Stimulated activated CD4-positive, alpha-beta T cell treated with anti-CD3 and anti-CD28 coated beads, Interleukin-12 subunit alpha, Interleukin-12 subunit beta, amount 100 ng/mL, for 24 hours (primary cell): ENCODE data around the gene DCP1B.

Experiments used
- DNase-seq, 2 experiments: peaks; one replicate each; pipeline ENCODE4 v3.0.0-alpha.2; 2020; ENCODE audit warnings: low read depth in 2 of 2

The DCP1B gene

DNA sequence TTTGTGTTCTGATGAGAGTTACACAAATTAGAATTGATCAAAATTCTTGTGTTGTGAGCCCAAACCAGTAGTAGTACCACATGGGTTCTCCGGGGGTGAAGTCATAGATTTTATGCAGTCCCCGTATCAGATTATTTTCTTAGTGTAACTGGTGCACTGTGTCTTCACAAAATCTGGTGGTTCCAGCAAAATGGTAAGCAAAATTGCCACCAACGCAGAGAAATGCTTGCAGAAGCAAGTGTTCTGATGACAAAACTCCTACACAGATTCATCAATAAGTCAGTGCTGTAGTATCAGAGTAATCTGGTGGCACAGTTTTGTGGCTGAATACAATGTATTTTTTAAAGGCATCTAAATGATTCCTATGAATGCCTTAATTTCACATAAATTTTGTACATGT is 84.5 kb downstream of the DCP1B start:
- no peak for DNase-seq

DNA sequence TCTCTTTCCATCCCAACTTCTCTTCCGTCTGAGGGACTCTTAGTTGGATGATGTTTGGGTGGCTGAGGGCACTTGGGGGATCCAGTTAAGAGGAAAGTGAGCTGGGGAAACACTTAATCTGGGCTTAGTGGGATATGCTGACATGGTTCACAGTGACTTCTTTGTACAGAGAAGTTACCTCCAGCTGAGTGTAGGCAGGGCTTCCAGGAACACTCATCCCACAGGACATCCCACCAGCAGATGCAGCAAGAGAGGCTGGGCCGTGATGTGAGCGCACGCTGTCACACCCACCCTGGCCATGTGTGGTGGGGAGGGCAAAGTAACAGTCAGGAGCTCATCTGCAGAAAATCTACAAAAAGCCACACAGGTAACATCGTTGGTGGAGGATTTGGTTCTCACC is 85.0 kb downstream of the DCP1B start:
- DNase-seq: no peak

DNA sequence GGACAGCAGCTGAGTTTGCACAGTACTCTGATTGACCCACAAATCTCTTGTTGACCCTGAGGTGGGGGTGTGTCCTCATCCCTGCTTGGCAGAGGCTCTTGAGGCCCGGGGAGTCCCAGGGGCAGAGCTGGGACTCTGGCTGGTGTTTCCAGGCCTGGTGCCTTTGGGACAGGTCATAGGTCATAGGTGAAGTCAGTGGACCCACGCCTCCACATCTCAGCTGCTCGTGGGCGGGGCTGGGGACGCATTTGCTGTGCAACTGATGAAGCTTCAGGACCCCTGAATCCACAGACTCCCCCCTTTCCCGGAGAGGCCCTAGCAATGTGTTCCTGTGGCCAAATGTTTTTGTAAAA is 85.4 kb downstream of the DCP1B start:
- no peak for DNase-seq

DNA sequence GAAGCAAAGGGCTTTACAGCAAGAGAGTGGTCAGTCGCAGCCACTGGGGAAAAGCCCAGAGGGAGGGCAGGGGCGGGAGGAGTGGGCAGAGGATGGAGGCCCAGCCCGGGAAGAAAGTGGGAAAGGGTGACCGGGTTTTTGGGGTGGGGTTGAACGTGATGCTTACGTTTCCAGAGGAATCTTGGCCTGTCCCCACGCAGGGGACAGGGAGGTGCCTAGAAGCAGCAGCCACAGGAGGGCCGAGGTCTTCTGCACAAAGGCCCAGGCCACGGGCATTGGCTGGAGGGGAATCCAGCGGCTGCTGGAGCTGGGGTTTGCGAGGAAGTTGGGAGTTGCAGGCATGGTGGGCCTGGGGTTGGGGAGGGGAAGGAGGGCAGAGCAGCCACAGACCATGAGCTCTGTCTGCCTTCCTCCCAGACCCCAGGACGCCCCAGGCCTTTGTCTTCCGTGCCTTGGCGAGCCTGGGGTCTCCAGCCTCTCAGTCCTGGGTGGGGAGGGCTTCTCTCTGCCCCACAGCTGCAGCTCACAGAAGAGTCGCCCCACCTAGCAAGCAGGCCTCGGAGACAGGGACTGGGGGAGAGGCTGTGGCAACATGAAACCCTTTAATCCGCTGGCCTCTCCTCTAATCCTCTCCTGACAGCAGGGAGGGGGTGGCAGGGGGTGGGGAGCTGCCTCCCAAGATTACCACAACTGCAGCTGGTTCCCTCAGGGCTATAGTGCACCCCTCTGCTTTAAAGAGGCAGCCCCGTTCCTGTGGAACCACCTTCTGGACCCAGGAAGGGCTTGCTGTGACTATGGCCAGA is 86.0 kb downstream of the DCP1B start, which contains the start of gene CACNA2D4:
CACNA2D4 (minus strand) TSS at position 572 of the 803 bp plus-strand sequence; CDS start at position 393, 179 bp downstream.
- no peak for DNase-seq

DNA sequence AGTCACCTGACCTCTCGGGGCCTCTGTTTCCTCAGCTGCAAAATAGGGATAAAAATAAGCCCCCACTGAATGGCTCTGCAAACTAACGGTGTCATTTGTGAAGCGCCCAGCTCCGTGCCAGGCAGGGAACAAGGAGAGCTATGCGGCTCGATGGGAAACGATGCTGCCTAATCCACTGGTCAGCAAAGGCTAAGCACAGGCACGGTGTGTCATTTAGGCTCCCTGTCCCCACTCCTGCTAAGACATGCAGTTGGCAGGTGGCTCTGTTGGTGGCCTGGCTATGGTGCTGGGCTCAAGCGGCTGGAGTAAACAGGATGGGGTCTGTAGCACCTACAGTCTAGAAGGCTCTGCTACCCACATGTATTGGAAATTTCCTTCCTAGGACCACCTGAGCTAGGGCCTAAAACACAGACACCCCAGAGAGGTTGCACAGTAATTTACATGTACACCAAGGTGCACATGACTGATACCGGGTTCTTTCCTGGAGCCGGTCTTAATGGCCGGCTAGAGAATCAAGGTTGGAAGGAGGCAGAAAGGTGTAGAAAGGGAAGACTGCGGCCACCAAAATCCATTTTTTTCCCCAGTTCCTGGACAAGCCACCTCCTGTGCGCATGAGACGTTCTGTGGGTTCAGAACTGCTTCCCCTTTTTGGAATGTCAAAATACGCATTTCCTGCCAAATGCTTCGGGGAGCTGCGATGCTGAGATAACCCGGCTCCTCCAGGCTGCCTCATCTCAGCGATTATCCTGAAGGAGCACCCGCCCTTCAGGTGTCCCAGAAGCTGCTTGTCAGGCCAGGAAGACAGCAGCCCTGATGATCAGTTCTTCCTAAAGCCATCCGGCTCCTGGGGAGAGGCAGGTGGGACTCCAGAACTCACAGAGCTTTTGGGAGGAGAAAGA is 86.8 kb downstream of the DCP1B start:
- no peak for DNase-seq

DNA sequence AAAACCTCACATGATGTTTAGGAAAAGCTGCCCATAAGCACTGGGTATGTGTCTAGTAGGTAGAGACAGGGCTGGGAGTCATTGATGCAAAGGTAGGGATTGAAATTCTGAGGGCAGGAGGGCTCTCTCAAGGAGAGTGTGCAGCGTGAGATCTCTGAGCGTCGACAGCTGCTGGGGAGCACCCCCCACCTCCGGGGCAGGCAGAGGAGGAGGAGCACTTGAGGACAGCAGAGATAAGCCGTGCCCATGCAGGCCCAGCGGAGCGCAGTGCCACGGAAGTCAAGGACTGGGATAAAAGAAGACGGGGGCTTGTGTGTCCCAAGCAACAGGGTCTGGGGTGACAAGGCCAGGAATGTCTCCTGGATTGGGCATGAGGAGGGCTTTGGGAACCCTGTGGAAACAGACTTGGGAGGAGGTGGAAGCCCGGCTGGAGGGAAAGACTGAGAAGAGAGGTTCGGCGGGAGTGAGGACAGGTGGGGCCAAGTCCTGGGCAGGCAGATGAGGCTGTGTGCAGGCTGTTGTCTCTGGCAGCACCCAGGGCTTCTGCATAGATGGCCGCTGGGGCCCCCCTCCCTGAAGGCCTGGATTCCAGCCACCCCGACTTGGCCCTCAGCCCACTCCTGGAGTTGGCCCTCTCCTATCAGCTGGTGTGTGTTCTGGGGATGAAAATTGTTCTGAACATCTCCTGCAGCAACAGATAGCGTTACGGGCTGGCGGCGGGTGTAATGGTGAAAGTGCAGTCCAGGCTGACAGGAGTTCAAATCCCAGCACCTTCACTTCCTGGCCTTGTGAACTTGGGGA is 87.7 kb downstream of the DCP1B start:
- DNase-seq: no peak

DNA sequence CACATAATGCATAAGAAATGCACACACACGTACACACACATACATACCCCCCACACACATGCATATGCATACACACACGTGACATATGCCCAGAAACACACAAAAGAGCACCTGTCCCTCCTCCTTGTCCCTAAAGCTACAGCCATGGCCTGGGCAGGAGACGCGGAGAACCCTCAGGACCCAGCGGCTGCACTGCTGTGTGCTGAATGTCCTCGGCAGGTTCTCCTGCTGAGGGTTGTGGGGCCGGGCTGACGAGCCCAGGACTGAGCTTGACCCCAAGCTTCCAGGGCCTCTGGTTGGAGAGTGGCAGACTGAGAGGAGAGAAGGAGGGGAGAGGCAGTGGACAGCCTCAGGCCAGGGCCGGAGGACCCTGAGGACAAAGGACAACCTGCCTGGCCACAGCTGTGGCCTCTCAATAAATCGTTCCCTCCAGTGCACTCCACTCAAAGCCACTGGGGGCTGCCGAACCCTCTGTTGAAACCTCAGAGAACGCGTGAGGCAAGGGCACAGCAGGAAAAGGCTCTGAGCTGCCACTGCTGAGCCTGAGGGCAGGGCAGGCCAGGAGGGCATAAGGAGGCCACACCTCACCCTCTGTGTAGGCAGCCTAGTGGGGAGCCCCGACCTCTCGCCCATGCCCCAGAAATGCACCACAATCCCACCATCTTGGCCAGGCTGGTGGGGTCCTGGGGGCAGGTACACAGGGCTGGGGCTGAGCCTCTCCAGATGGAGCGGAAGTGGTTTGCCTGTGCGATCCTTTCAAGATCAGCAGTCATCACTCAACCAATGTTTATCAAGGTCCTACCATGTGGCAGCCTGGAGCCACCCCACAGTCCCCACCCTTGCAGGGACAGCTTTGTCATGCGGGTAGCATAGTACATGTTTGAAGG is 88.9 kb downstream of the DCP1B start:
- DNase-seq: no peak

DNA sequence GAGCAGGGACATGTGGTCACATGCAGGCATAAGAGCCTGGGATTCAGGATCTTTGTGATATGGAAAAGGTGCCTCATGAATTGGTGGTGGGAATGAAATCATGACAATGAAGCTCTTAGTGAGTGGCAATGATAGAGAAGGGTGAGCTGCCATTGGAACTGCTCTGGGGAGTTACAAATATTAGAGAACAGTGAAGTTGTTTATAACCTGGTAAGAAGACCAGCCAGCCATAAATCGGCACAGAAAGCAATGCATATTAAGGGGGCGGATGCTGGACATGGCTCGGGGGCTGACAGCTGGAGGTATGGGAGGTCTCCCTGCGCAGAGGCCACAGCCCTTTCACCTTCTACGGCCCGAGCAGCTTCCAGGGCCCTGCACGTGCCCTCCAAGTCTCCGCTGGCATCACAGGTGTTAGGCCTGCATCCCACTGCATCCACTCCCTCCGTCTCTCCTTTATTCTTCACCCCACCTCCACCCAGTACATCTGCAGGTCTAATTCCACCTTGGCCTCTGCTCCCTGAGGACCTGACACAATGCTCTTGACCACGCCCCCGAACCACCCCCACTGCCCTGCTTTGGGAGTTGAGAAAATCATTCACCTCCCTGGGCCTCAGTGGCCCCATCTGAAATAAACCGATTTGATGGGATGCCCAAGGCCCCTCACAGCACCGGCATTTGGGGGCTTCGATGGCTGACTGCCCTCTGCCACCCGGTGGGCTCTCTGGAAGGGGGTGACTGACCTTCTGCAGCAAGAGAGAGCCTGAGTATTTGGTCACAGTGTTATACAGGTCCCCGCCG is 89.9 kb downstream of the DCP1B start:
- DNase-seq: no peak

DNA sequence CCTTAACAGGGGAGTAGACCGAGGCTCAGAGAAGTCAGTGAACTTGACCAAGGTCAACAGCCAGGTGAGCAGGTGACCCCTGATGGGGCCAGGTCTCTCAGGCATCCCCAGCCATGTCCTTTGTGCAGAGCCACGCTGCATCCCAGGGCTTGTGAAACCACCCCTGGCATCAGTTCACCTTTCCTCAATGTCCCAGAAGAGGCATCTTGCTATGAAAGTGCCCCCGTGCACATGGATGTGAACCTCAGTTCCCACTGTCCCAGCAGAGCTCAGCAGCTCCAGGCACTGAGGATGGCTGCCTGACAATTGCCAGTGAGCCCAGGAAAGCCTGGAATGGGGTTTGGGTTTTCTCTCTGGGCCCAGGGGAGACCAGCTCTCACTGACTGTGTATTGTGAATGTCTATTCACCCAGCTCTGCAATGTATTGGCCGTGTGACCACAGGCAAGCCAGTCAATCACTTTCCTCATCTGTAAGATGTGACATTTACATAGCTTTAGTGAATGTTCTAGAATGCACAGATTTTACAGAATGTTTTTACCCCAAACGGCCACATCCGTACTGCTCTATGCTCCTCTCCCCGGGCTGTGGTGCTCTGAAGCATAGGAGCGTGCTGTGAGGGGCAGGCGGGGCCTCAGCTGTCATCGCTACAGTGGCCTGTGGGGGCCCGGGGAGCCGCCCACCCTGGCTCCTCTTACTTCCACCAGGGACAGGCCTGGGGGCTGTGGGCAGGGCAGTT is 90.7 kb downstream of the DCP1B start:
- no peak for DNase-seq

DNA sequence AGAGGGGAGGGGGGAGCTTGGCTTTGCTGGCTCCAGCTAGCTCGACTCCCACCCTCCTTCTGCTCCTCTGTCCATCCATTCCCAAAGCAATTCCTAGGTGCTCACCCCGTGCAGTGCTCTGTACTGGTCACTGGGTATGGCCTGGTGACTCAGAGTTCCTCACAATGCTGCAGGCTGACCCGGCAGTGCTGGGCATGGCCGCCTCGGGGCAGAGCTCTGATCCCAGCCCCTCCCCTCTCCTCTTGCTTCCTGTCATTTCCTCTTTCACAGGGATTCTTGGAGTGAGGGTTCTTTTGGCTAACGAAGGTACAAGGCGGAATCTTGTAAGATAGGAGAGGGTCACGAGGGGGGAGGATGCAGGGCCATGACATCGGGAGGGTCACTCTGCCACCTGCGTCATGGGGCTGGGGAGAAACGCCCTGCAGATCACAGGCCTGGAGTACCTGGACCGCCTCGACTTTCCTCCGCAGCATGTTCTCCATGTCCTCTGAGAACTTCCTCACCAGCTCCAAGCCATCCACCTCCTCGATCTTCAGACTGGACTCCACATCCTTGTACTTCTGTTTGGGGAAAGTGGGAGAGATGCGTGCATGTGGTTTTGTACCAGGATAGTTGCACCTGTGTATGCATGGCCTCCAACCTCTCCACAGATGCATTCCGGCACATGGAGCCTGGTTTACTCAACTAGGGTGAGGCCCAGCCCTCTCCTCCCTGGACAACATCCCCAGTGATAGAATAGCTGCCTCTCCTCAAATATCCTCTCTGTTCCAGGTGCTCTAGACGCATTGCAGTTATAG is 91.5 kb downstream of the DCP1B start:
- no peak for DNase-seq

DNA sequence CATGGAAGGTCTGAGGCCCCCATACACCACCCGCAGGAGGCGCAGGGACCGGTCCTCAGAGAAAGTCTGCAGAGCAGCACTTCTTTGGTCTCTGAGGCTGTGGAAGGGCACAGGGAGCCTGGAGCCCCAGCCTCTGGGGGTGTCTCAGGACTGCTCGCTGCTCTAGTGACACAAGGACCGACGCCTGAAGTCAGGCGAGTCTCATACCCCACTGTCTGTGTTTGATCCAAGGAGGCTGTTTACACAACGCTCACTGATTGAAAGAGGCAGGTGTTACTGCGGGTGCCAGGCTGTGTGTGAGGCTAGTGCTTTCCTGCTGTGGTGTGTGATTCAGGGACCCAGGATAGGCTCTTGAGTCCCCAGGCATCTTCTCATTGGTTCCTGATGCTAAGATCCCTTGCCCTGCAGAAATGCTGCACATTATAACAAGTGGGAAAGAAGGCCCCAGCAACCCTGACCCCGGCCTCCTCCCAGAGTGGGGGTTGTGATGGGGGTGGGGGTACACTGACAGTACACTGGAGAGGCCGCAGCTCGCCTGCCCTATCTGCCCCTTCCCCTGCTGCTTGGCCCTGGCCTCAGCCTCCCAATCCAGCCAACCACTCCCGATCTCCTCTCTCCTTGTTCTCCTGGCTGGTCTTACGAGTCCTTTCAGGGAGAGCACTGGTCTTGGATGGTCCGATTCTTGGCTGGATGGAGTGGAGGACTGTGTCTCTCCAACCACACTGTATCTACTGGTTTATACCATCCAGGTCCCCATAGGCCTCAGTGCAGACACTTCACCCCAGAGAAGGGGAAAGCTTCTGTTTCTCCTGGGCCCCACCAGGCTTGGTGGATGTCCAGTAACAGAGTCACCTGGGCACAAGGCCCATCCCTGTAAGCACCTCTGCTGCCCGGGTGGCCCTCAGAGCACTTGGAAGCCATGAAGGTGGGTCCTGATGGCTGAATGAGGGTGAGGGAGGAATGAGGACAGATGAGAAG is 92.4 kb downstream of the DCP1B start:
- DNase-seq: no peak

DNA sequence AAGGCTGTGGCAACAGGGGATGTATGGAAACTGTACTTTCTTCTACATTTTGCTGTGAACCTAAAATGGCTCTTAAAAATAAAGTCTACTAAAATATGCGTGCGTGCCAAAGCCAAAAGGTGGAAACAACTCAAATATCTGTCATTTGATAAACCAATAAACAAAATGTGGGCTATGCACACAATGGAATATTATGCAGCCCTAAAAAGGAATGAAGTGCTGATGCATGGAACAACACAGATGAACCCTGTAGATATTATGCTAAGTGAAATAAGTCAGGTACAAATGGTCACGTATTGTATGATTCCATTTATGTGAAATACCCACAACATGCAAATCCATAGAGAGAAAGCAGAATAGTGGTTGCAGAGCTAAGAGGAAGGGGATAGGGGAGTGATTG is 93.8 kb downstream of the DCP1B start:
- DNase-seq: no peak

DNA sequence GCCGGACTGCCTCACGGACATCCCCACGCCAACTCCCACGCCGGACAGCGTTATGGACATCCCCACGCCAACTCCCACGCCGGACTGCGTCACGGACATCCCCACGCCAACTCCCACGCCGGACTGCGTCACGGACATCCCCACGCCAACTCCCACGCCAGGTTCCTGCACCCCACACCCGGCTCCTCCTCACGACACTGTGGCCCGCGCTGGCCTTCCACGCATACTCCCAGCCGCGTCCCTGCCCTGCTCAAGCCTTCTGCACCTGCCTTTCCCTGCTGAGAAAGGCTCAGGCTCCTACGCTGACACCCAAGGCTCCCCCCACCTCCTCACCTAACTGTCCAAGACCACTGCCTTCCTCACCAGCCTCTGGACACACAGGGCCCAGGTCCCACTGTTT is 95.5 kb downstream of the DCP1B start:
- DNase-seq: no peak

DNA sequence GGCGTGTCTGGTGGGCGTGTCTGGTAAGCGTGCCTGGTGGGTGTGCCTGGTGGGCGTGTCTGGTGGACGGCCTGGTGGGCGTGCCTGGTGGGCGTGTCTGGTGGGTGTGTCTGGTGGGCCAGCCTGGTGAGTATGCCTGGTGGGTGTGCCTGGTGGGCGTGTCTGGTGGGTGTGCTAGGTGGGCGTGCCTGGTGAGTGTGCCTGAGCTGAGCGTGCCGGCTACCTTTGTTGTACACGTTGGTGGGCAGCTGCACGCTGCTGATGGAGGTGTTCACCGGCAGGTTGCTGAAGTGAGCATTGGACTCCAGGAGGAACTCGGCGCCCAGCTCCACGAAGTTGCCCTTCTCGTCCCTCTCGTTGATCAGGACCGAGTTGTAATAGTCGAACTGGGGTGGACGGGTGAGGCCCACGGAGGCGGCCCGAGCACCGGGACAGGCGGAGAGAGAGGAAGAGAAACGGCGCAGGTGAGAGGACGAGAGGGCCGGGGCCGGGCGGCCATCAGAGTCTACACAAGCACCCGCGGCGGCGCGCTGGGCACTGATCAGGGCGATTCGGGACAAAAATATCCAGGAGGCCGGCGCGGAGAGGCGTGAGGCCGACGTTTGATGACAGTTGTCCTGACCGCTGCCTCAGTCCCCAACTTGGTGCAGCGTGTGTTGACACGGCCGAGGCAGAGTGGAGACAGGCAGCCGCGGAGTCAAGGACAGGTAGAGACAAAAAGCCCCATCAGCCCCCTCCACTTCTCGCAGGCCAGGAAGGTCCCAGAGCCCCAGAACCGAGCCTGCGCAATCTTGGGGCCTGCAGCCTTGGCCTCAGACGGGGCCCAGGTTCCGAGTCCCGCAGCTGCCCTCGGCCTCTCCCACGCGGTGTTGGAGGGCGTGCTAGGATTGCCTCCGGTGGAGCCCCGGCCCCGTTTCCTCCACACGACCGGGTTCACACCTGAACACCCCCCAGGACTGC is 96.3 kb downstream of the DCP1B start:
- peak in 1 of 2 experiments; percentile 22 for DNase-seq

DNA sequence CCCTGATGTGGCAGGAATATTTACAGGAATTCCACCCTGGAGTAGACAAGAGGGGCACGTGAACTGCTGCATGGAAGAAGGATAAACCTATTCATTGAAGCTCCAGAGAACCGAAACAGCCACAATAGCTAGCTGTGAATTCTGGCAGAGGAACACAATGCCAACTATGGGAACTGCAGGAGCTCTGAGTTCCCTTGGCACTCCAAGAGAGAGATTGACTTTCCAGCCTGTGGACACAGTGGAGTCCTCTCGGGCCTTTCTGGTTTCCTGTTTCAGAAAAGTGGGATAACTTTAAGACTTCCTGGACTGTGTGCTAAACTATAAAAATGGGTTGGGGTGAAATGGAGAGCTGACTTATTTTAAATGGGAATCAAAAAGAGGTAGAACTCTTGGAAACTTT is 97.7 kb downstream of the DCP1B start:
- no peak for DNase-seq

DNA sequence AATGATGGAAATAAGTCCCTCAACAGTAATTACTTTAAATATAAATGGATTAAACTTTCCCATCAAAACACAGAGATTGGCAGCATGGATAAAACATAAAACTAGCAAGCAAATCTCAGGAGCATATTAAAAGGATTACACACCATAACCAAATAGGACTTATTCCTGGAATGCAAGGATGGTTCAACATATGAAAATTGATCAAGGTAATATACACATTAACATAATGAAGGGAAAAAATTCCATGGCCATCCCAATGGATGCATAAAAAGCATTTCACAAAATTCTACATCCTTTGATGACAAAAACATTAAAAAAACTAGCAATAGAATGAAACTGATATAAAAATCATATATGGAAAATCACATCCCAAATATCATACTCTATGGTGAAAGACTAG is 99.4 kb downstream of the DCP1B start:
- DNase-seq: no peak
